Thyroid gland (tissue), 4 donors: ENCODE data around the gene SP1. TPM values are rescaled to one million over a fixed set of nuclear protein-coding genes. Genes with fewer than 3 reads are reported as not detected.

Experiments
- DNase-seq, 2 donors: peaks; one replicate each; pipeline ENCODE4 v3.0.0-alpha.2; 2019
- H3K27ac ChIP-seq, 3 donors: fragments of 200-600 bp; sonication (generic); 1 replicate in 2 of 3; 2 replicates in 1 of 3; pipeline ENCODE4 v1.5.1; 2016 to 2019; ENCODE audit warnings: mild to moderate bottlenecking in 1 of 3, moderate library complexity in 1 of 3
- H3K27me3 ChIP-seq: fragments of 200-600 bp; sonication (generic); one replicate; pipeline ENCODE4 v1.5.1; 2019
- H3K36me3 ChIP-seq, 2 donors: fragments of 200-600 bp; sonication (generic); one replicate each; pipeline ENCODE4 v1.5.1; 2016 to 2019
- H3K4me1 ChIP-seq, 2 donors: fragments of 200-600 bp; sonication (generic); one replicate each; pipeline ENCODE4 v1.5.1; 2017 to 2019
- H3K4me3 ChIP-seq, 3 donors: fragments of 200-600 bp; sonication (generic); replicated peaks in 1 of 3; 1 replicate in 2 of 3; 2 replicates in 1 of 3; pipeline ENCODE4 v1.5.1; 2016; ENCODE audit warnings: mild to moderate bottlenecking in 1 of 3
- H3K9me3 ChIP-seq: fragments of 200-600 bp; sonication (generic); one replicate; pipeline ENCODE4 v1.5.1; 2017
- POLR2A ChIP-seq, 2 donors: fragments of 450-650 bp; IDR thresholded peaks; one replicate each; pipeline ENCODE4 v1.6.1; 2017; ENCODE audit warnings: antibody characterized with exemption in 2 of 2, mild to moderate bottlenecking in 2 of 2, moderate library complexity in 1 of 2
- WGBS, 2 donors: methylation state at CpG; one replicate each; pipeline ENCODE4 v1.1.5; 2017; 5-methylcytosine and 5-hydroxymethylcytosine counted together
- intact Hi-C: fragments of 100-400 bp; cut with DNase I; formaldehyde crosslinking; loops from one replicate; pipeline ENCODE4 v1.15.1; 2023
- total RNA-seq, 4 donors: library from RNA; depleted of rRNA; stranded (reverse); fragments of >200 nt; gene quantifications; one replicate each; pipeline ENCODE4 v1.2.3, GENCODE V29; 2016
- TF ChIP-seq, protein P1 (sequence below), 6 experiments: fragments of 200-600 bp in 3 of 6; fragments of 450-650 bp in 3 of 6; sonication (generic) in 3 of 6; IDR thresholded peaks; one replicate each; pipeline ENCODE4 v1.5.1; 2016 to 2019; ENCODE audit warnings: antibody characterized with exemption in 6 of 6, mild to moderate bottlenecking in 2 of 6, inconsistent platforms in 1 of 6, moderate library complexity in 1 of 6

SP1 gene
- total RNA-seq, 4 donors from 2014 or later, result 55.9 to 73.1 (median 67.7) TPM

DNA sequence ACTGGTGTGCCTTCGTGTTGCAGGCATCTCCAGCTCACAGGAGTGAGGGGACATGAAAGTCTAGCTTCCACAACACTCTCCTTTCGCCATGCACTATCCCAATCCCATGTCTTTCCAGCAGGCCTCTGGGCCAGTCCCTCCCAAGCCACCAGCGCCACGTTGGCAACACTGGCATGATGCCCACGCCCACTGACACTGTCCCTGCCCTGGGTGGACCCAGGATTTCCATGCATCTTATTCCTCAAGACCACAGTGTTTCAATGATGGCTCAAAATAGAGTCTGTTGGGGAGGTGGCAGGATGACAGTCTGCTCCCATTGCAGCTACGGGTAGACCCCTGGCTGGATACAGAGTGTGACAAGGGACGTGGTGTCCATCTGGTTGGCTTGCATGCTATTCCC, 46.1 kb upstream of the SP1 start:
- no peak for DNase-seq
- Histone ChIP-seq H3K27me3 (no peaks in the 10 kb centered on the region), H3K4me1 (no peaks in the 10 kb centered on the region), H3K4me3 (no peak overlapping the region), H3K36me3 (no peaks in the 10 kb centered on the region), H3K27ac (no peak overlapping the region), H3K9me3 (no peaks in the 10 kb centered on the region)
- intact Hi-C loops, result no loop called here
- TF ChIP-seq, protein P1, sequence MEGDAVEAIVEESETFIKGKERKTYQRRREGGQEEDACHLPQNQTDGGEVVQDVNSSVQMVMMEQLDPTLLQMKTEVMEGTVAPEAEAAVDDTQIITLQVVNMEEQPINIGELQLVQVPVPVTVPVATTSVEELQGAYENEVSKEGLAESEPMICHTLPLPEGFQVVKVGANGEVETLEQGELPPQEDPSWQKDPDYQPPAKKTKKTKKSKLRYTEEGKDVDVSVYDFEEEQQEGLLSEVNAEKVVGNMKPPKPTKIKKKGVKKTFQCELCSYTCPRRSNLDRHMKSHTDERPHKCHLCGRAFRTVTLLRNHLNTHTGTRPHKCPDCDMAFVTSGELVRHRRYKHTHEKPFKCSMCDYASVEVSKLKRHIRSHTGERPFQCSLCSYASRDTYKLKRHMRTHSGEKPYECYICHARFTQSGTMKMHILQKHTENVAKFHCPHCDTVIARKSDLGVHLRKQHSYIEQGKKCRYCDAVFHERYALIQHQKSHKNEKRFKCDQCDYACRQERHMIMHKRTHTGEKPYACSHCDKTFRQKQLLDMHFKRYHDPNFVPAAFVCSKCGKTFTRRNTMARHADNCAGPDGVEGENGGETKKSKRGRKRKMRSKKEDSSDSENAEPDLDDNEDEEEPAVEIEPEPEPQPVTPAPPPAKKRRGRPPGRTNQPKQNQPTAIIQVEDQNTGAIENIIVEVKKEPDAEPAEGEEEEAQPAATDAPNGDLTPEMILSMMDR (IDR thresholded peaks at IDR 0.05), result no peak
- no peak for TF ChIP-seq POLR2A (IDR thresholded peaks at IDR 0.05)
- WGBS, 2 donors, result 71 to 75% methylated on average over 7 of the region's 7 CpGs

DNA sequence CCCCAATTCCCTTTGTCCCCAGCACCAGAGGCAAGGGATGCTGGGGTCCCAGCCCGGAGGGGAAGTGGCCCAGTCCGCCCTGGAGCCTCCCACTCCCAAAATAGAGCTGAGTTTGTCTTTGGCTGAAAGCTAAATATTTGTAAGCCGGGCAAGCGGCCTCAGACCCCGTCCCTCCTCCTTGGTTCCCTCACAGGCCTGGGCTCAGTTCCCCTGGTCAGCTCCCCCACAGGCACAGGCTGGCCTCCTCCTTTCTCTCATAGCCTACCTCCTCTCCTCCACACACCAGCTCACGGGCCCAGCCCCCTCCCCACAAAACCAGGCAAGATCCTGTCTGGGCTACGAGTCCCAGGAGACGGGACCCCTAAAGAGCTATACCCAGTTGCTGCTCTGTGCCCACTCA, 45.2 kb upstream of the SP1 start:
- TF ChIP-seq POLR2A (IDR thresholded peaks at IDR 0.05), result no peak
- TF ChIP-seq, protein P1 (IDR thresholded peaks at IDR 0.05), result no peak
- Histone ChIP-seq H3K27ac (no peak overlapping the region), H3K4me3 (no peak overlapping the region), H3K9me3 (no peaks in the 10 kb centered on the region), H3K36me3 (no peaks in the 10 kb centered on the region), H3K4me1 (no peaks in the 10 kb centered on the region), H3K27me3 (no peaks in the 10 kb centered on the region)
- DNase-seq, result no peak
- intact Hi-C loops, result no loop called here
- WGBS, 2 donors, result 76 to 78% methylated on average over 8 of the region's 8 CpGs

DNA sequence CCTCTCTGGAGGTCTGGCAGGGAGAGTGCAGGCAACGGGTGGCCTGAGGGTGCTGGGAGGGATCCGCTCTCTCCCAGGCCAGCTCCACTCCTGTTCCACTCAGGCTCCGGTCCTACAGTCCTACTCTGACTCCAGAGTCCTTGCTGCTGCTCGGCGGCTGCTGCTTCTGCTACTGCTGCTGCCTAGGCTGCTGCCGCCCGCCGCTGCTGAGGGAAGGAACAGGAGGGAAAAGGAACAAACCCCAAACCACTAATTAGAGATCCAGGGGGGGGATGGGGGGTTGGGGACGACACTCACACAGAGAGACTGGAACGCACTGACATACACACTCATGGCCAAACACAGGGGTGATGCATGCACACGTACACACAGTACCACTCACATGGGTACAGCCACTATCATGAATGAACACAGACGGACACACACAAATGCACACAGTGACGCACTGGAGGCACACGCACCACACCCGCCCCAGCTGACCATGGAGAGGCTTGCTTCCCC, 43.7 kb upstream of the SP1 start, which contains the start of gene SP7:
Gene SP7 (minus strand): TSS at position 174 of the 501 bp plus-strand sequence. CDS start 708 bp downstream, outside the sequence.
- Histone ChIP-seq H3K27me3 (no peaks in the 10 kb centered on the region), H3K36me3 (no peaks in the 10 kb centered on the region), H3K9me3 (no peaks in the 10 kb centered on the region), H3K27ac (no peak within 1 kb of the TSS), H3K4me3 (no peak within 1 kb of the TSS), H3K4me1 (no peaks in the 10 kb centered on the region)
- no peak for DNase-seq
- WGBS, 2 donors, result 38 to 49% methylated on average over 11 to 13 of the region's 15 CpGs
- TF ChIP-seq POLR2A (IDR thresholded peaks at IDR 0.05), result no peak
- TF ChIP-seq, protein P1 (IDR thresholded peaks at IDR 0.05), result no peak
- intact Hi-C loops, result no loop called here

DNA sequence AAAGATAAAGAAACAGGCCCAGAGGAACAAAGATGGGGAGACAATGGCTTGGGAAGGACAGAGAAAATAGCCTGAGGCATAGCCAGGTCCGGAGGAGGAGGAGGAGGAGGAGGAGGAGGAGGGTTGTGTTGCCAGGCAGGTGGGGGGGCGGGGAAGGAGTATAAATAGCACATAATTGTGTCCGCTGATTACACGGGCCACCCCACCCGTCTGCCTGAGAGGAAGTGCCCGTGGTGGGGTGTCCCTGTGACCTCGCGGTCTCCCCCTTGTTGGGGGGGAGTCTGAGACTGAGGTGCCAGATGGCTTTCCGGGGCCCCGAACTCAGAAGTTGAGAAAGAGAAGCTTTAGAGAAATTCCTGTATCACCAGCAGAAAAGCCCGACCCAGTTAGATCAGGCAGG, 42.0 kb upstream of the SP1 start:
- intact Hi-C loops, result no loop called here
- TF ChIP-seq POLR2A (IDR thresholded peaks at IDR 0.05), result no peak
- TF ChIP-seq, protein P1 (IDR thresholded peaks at IDR 0.05), result no peak
- Histone ChIP-seq H3K36me3 (no peaks in the 10 kb centered on the region), H3K4me3 (no peak overlapping the region), H3K27ac (no peak overlapping the region), H3K9me3 (no peaks in the 10 kb centered on the region), H3K27me3 (no peaks in the 10 kb centered on the region), H3K4me1 (no peaks in the 10 kb centered on the region)
- no peak for DNase-seq
- WGBS, 2 donors, result 35 to 40% methylated on average over 11 of the region's 11 CpGs

DNA sequence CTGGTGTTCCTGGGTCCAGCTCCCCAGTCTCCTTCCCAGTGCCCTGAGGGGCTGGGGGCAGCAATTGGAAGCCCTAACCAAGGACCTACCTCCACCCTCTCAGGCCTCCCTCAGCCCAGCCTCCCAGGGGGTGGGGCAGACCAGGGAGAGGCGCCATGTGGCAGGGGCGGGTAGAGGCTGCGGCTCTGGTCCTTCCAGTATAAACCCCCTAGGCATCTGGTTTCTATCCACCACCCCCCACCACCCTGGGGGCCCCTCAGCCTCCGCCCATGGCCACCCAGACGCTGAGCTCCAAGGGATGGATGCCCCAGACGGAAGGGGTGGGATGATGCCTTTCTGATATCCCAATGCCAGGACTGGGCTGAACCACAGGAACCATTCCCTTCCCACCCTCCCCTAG, 41.1 kb upstream of the SP1 start:
- no peak for DNase-seq
- no peaks in the 10 kb centered on the region for H3K9me3 ChIP-seq
- H3K36me3 ChIP-seq, result no peaks in the 10 kb centered on the region
- no peaks in the 10 kb centered on the region for H3K27me3 ChIP-seq
- H3K4me3 ChIP-seq, result no peak overlapping the region
- intact Hi-C loops, result no loop called here
- 52 to 68% methylated on average over 6 of the region's 6 CpGs for WGBS, 2 donors
- no peak for TF ChIP-seq POLR2A (IDR thresholded peaks at IDR 0.05)
- TF ChIP-seq, protein P1 (IDR thresholded peaks at IDR 0.05), result no peak
- no peaks in the 10 kb centered on the region for H3K4me1 ChIP-seq
- no peak overlapping the region for H3K27ac ChIP-seq
